K562 (cell line): ENCODE measurements around the gene SAE1. TPM values are rescaled to one million over a fixed set of nuclear protein-coding genes. Genes with fewer than 3 reads are reported as not detected.

Experiments
- BACH1 ChIP-seq: fragments of 200-800 bp; sonication (Bioruptor generic); IDR thresholded peaks from 2 replicates; pipeline ENCODE4 v1.6.1; 2016; ENCODE audit warnings: missing genetic modification characterization, missing compliant biosample characterization
- CBX3 ChIP-seq, 2 experiments: IDR thresholded peaks; 1 replicate in 1 of 2; 2 replicates in 1 of 2; pipeline ENCODE4 v1.6.1; 2012; ENCODE audit warnings: inconsistent platforms in 2 of 2, low read length in 2 of 2, borderline replicate concordance in 1 of 2, control low read depth in 1 of 2
- CCNT2 ChIP-seq: IDR thresholded peaks from 2 replicates; pipeline ENCODE4 v1.6.1; 2011; ENCODE audit warnings: borderline replicate concordance, low read depth, mild to moderate bottlenecking, moderate library complexity, mixed read lengths, low read length; ENCODE audit not compliant: insufficient read length; ENCODE audit errors: extremely low read depth
- EP300 ChIP-seq: IDR thresholded peaks from 2 replicates; pipeline ENCODE4 v1.6.1; 2012; ENCODE audit warnings: low read length, improper control_type of control experiment
- FOXJ2 ChIP-seq: fragments of 200-800 bp; sonication (Bioruptor generic); IDR thresholded peaks from 2 replicates; pipeline ENCODE4 v1.6.1; 2016; ENCODE audit warnings: missing genetic modification characterization, missing compliant biosample characterization
- GABPA ChIP-seq: fragments of 200-800 bp; sonication (Bioruptor generic); conservative IDR thresholded peaks from 2 replicates; pipeline ENCODE4 v1.6.1; 2016; ENCODE audit warnings: low read depth, missing genetic modification characterization, missing compliant biosample characterization
- GABPB1 ChIP-seq: sonication (generic); formaldehyde crosslinking; IDR thresholded peaks from 2 replicates; pipeline ENCODE4 v1.8.0; 2022; ENCODE audit warnings: mild to moderate bottlenecking, missing genetic modification reagents
- IRF2 ChIP-seq: sonication (generic); formaldehyde crosslinking; IDR thresholded peaks from 2 replicates; pipeline ENCODE4 v1.8.1; 2022; ENCODE audit warnings: mild to moderate bottlenecking, missing genetic modification reagents
- KLF6 ChIP-seq: fragments of 250-450 bp; sonication (Bioruptor Pico); IDR thresholded peaks from 2 replicates; pipeline ENCODE4 v1.4.0; 2020; ENCODE audit warnings: mild to moderate bottlenecking, moderate library complexity, borderline replicate concordance
- MAFF ChIP-seq: IDR thresholded peaks from 2 replicates; pipeline ENCODE4 v1.6.1; 2012; ENCODE audit warnings: low read length, improper control_type of control experiment
- POLR2B ChIP-seq: fragments of 450-650 bp; IDR thresholded peaks from 2 replicates; pipeline ENCODE4 v1.6.1; 2018; ENCODE audit warnings: low read depth; ENCODE audit not compliant: partially characterized antibody
- RBM17 ChIP-seq: fragments of 200-400 bp; formaldehyde crosslinking; IDR thresholded peaks from 2 replicates; pipeline ENCODE4 v1.6.1; 2017; ENCODE audit warnings: low read depth, mild to moderate bottlenecking, low read length, borderline replicate concordance
- TCF7 ChIP-seq: sonication (generic); IDR thresholded peaks from 2 replicates; pipeline ENCODE4 v1.6.1; 2016; ENCODE audit warnings: antibody characterized with exemption, borderline replicate concordance
- THRAP3 ChIP-seq: fragments of 450-650 bp; IDR thresholded peaks from 2 replicates; pipeline ENCODE4 v1.6.1; 2016; ENCODE audit warnings: mild to moderate bottlenecking, inconsistent platforms, borderline replicate concordance
- ZBTB1 ChIP-seq: sonication (generic); formaldehyde crosslinking; IDR thresholded peaks from 2 replicates; pipeline ENCODE4 v1.8.1; 2023; ENCODE audit warnings: missing genetic modification reagents, low read depth, mild to moderate bottlenecking, borderline replicate concordance
- ZBTB11 ChIP-seq, 3 experiments: fragments of 200-800 bp in 1 of 3; fragments of 250-450 bp in 1 of 3; fragments of 450-650 bp in 1 of 3; sonication (Bioruptor Pico) in 1 of 3; sonication (Bioruptor generic) in 1 of 3; formaldehyde crosslinking in 1 of 3; IDR thresholded peaks; 2 replicates each; pipeline versions ENCODE4 v1.6.1 to v1.8.0; 2016 to 2022; ENCODE audit warnings: mild to moderate bottlenecking in 2 of 3, missing genetic modification characterization in 2 of 3, missing compliant biosample characterization in 1 of 3, moderate library complexity in 1 of 3
- ZHX1 ChIP-seq: fragments of 150-350 bp; conservative IDR thresholded peaks from 2 replicates; pipeline ENCODE4 v1.6.1; 2014; ENCODE audit warnings: low read length
- ZNF780A ChIP-seq: fragments of 250-450 bp; sonication (Bioruptor Pico); IDR thresholded peaks from 2 replicates; pipeline ENCODE4 v1.5.0; 2021; ENCODE audit warnings: mild to moderate bottlenecking
- polyA plus RNA-seq, 8 experiments: library from polyadenylated mRNA; depleted of rRNA in 4 of 8; stranded (reverse) in 5 of 8; unstranded in 3 of 8; fragments of >200 nt; fragmentation: Nextera tagmentation in 2 of 8; fragmentation: Illumina TruSeq in 1 of 8; extraction: Ambion mirVana in 2 of 8; extraction: Trizol in 1 of 8; gene quantifications; 2 replicates each; pipeline versions ENCODE4 v1.2.1 to v1.2.3, GENCODE V29; 2011 to 2014; ENCODE audit warnings: inconsistent platforms in 1 of 8, missing spikeins in 1 of 8
- total RNA-seq, 7 experiments: library from RNA; depleted of rRNA in 6 of 7; stranded (reverse); fragments of >200 nt in 6 of 7; fragmentation: Illumina TruSeq in 2 of 7; extraction: Trizol in 2 of 7; gene quantifications; 2 replicates each; pipeline versions ENCODE4 v1.2.1 to v1.2.3, GENCODE V29; 2011 to 2021; ENCODE audit warnings: low replicate concordance in 1 of 7

The SAE1 gene
- total and polyA plus RNA-seq, 9 of the 15 experiments (the other 6 are each of a cell fraction or from before 2014, with no cell fraction given), result 82.8 to 299 (median 217) TPM

- TF ChIP-seq ZBTB1 (CRISPR knock-in tag) (peak; percentile 85), GABPB1 (peak; percentile 80), RBM17 (no peak), CCNT2 (peak; percentile 76), TCF7 (peak; percentile 80; the same call in 1 of the 2 replicates), ZHX1 (peak; percentile 92), FOXJ2 (tag) (no peak; the same call in 1 of the 2 replicates), ZNF780A (CRISPR knock-in tag) (no peak), EP300 (peak; percentile 32; the same call in 1 of the 2 replicates), THRAP3 (no peak), IRF2 (no peak), KLF6 (CRISPR knock-in tag) (peak; percentile 58; the same call in 1 of the 2 replicates), ZBTB11 (CRISPR knock-in tag; IDR thresholded peaks at IDR 0.05) (peak in 1 of 3 experiments; percentile 71; a peak in 2 of 6 replicates), POLR2B (peak; percentile 97), MAFF (no peak), CBX3 (IDR thresholded peaks at IDR 0.05; ENCODE audit: borderline replicate concordance in 1 of 2, low read length in 2 of 2) (peak in 1 of 2 experiments; percentile 99; a peak in 2 of 3 replicates), BACH1 (tag) (peak; percentile 49; the same call in 1 of the 2 replicates), GABPA (tag) (peak; percentile 58; the same call in 1 of the 2 replicates)
Measured at GRCh38 chr19:47130589-47131227, at the start of gene SAE1 (continued).
